A549 treated with CpdA at 1 μM for 4 hours (cell line): ENCODE data around the gene MYO1C. TPM values are rescaled to one million over a fixed set of nuclear protein-coding genes. Genes with fewer than 3 reads are reported as not detected.

Experiments
- total RNA-seq: library from RNA; stranded (reverse); fragments of 200-300 nt; extraction: Qiagen RNA extraction; gene quantifications from 5 replicates; pipeline ENCODE4 v1.2.3, GENCODE V29; 2022; ENCODE audit warnings: low read depth

Gene MYO1C, protein sequence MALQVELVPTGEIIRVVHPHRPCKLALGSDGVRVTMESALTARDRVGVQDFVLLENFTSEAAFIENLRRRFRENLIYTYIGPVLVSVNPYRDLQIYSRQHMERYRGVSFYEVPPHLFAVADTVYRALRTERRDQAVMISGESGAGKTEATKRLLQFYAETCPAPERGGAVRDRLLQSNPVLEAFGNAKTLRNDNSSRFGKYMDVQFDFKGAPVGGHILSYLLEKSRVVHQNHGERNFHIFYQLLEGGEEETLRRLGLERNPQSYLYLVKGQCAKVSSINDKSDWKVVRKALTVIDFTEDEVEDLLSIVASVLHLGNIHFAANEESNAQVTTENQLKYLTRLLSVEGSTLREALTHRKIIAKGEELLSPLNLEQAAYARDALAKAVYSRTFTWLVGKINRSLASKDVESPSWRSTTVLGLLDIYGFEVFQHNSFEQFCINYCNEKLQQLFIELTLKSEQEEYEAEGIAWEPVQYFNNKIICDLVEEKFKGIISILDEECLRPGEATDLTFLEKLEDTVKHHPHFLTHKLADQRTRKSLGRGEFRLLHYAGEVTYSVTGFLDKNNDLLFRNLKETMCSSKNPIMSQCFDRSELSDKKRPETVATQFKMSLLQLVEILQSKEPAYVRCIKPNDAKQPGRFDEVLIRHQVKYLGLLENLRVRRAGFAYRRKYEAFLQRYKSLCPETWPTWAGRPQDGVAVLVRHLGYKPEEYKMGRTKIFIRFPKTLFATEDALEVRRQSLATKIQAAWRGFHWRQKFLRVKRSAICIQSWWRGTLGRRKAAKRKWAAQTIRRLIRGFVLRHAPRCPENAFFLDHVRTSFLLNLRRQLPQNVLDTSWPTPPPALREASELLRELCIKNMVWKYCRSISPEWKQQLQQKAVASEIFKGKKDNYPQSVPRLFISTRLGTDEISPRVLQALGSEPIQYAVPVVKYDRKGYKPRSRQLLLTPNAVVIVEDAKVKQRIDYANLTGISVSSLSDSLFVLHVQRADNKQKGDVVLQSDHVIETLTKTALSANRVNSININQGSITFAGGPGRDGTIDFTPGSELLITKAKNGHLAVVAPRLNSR
- 112 to 136 TPM (median 131 TPM) in 5 replicates for total RNA-seq

DNA sequence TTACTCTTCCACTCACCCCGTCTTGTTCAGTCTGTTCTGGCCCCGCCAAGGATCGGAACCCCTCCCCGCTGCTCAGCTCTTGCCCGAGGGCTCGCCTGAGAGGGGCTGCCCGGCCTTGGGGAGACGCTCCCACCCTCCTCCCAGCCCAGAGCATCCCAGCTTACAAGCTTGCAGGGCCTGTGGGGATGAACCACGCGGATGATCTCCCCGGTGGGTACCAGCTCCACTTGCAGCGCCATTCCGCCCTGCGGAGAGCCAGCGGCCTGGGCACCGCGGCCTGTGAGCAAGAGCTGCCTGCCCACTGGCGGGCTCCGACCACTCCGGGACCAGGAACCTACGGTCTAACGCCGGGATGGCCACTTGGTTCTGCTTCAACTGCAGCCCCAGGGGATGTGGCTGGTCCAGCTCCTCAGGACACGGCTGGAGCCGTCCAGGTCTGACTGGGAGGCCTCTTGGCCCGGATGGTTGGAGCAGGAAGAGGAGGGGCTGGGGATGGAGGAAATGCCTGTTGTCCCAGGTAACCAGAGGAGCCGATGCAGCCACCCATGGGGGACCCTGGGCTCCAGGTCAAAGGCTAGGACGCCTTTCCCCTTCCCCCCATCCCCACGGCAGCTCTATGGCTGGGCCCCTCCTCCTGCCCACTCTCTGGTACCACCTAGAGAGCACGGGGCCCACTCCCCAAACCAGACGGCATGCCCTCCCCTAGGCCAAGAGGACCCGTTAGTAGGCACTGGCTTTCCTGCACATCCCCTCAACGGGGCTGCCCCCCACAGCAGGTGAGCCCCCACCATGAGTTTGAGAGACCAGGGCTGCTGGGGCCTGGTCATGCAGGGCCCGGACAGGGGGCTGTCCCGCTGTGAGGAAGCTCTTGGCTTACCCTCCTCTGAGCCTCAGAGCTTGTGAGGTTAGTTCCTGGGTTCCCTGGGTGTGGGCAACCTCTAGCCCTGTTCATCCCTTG lies at the start of gene MYO1C:
TSS of gene MYO1C (minus strand) at position 438 of the 958 bp plus-strand sequence. CDS start at position 239, 199 bp downstream.

DNA sequence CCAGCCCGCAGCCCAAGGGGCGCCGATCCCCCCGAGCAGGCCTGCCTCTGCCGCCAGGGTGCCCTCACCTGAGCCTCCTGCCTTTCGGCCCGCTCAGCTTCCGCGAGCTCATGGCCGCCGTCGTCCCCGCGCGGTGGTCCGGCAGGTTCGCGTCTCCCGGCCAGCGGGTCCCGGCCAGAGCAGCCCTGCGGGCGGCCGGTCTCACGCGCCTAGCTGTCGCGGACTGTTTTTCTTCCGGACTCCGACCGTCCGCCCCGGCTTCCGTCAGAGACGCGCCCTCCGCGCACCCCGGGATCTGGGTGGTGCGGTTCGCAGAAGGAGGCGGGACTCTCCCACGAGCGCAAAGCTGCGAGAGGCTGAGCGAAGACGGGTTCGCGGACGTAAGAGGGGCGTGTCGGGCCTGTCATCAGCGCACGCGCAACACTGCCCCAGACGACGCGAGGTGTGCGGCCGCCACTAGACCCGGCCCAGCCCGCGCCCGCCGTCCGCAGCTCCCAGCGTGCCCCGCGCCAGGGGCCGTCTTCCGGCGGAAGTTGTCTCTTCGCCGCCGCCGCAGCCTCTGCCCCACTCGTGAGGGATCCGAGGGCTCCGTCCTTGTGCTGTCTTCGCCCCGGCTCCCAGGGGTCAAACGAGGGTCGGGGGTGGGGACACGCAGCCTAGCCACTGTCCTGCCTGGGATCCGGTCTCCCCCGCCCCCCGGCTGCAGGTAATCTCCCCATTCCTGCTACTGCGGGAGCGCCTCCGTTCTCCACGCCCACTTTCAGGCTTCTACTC lies 24.1 kb upstream of the MYO1C start, which contains the start of gene INPP5K:
TSS of gene INPP5K (minus strand) at position 225 of the 774 bp plus-strand sequence. CDS start at position 112, 113 bp downstream.

DNA sequence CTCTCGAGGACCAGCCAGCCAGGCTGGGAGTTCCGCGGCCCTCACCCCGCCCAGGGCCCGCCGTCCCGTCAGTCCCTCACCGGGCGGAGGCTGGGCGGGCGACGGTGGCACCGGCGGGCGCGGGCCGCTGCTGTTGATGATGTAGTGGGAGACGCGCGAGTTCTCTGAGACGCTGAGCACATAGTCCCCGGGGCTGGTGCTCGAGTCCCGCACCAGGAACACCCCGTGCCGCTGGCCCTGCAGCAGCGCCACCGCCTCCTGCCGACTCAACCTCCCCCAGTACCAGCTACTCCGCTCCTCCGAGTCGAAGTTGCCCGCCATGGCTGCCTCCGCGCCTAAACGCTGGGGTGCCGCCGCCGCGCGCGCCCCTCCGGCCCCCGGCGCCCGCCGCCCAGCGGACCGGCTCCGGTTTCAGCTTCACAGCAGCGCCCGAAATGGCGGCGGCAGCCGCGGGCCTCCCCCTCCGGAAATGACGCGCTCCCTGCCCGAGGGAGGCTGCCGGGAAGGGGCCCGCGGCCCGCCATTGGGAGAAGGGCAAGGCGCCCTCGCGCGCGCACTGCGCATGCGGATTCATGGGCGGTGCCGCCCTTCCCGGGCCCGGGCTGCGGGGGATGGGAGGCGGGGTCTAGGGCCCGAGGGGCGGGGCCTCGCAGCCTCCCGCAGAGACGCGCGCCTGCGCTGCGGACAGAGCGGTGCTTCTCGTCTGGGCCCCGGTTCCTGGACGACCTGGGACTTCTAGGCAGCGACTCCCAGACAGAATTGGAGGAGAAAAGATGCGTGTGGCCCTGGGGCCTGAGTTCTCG lies 36.5 kb downstream of the MYO1C start, which contains the start of gene CRK:
TSS of gene CRK (minus strand) at position 436 of the 803 bp plus-strand sequence. CDS start at position 321, 115 bp downstream.

Other genes starting within 250 kb of the MYO1C start
- gene BHLHA9, start 222.2 kb downstream of the MYO1C start, total RNA-seq, result not detected in 5 replicates
- gene TRARG1, start 213.0 kb downstream of the MYO1C start, total RNA-seq, result not detected in 5 replicates
- 519 to 1,221 TPM (median 591 TPM) in 5 replicates for gene YWHAE, start 92.5 kb downstream of the MYO1C start, total RNA-seq
- 75.9 to 85.1 TPM (median 79.6 TPM) in 5 replicates for gene CRK, start 36.5 kb downstream of the MYO1C start, total RNA-seq
- gene INPP5K, start 23.9 kb upstream of the MYO1C start, total RNA-seq, result 20.5 to 26.0 TPM (median 25.4 TPM) in 5 replicates
- gene PITPNA, start 70.1 kb upstream of the MYO1C start, total RNA-seq, result 61.0 to 66.7 TPM (median 61.2 TPM) in 5 replicates
- 5.5 to 8.5 TPM (median 6.5 TPM) in 5 replicates for gene SLC43A2, start 136.1 kb upstream of the MYO1C start, total RNA-seq
- 0.24 to 0.38 TPM (median 0.31 TPM) in 5 replicates for gene SCARF1, start 153.0 kb upstream of the MYO1C start, total RNA-seq
- 12.8 to 19.6 TPM (median 18.5 TPM) in 5 replicates for gene RILP, start 157.2 kb upstream of the MYO1C start, total RNA-seq
- 270 to 291 TPM (median 278 TPM) in 5 replicates for gene PRPF8, start 192.2 kb upstream of the MYO1C start, total RNA-seq
- 1.0 to 1.7 TPM (median 1.1 TPM) in 5 replicates for gene TLCD2, start 217.7 kb upstream of the MYO1C start, total RNA-seq
- 24.3 to 34.1 TPM (median 30.6 TPM) in 5 replicates for gene WDR81, start 232.0 kb upstream of the MYO1C start, total RNA-seq